H1 (cell line): ENCODE data around the gene TBX21. TPM values are rescaled to one million over a fixed set of nuclear protein-coding genes. Genes with fewer than 3 reads are reported as not detected.

Experiments
- CTCF ChIA-PET: fragments of 300-600 bp; sonication (Branson Sonifier 250); formaldehyde crosslinking; loops from one replicate; lab custom pipeline; 2021; ENCODE audit not compliant: partially characterized antibody; lab: Charles Lee
- POLR2A ChIA-PET: fragments of 300-600 bp; sonication (Branson Sonifier 250); formaldehyde crosslinking; loops from one replicate; lab custom pipeline; 2021; ENCODE audit warnings: inconsistent platforms; ENCODE audit not compliant: partially characterized antibody; lab: Charles Lee
- DNase-seq, 2 experiments: peaks; one replicate each; pipeline versions ENCODE4 v3.0.0 to v3.0.0-alpha.2; 2010 to 2022; ENCODE audit warnings: low spot score in 2 of 2, low read depth in 1 of 2, mixed read lengths in 1 of 2
- FAIRE-seq: peaks from 2 replicates; lab custom pipeline; 2011; peaks lifted over from hg19 to GRCh38; lab: Jason Lieb, UNC
- H2AFZ ChIP-seq: 2 replicates; pipeline ENCODE4 v1.8.1; 2012; ENCODE audit warnings: low read length, inconsistent platforms
- H2AK5ac ChIP-seq: 2 replicates; pipeline ENCODE4 v1.6.1; 2013; ENCODE audit warnings: low read depth, low read length
- H2BK120ac ChIP-seq: replicated peaks from 2 replicates; pipeline ENCODE3; 2013; ENCODE audit warnings: low read depth, low read length, inconsistent platforms
- H2BK12ac ChIP-seq: 2 replicates; pipeline ENCODE4 v1.6.1; 2013; ENCODE audit warnings: low read depth, low read length
- H2BK15ac ChIP-seq: 2 replicates; pipeline ENCODE4 v1.6.1; 2013; ENCODE audit warnings: low read length
- H2BK20ac ChIP-seq: 2 replicates; pipeline ENCODE4 v1.6.1; 2013; ENCODE audit warnings: low read length
- H2BK5ac ChIP-seq: 2 replicates; pipeline ENCODE4 v1.6.1; 2013; ENCODE audit warnings: low read depth, low read length
- H3K14ac ChIP-seq: 2 replicates; pipeline ENCODE4 v1.6.1; 2013; ENCODE audit warnings: inconsistent platforms; ENCODE audit not compliant: insufficient read length
- H3K18ac ChIP-seq: 2 replicates; pipeline ENCODE4 v1.6.1; 2013; ENCODE audit warnings: low read length; ENCODE audit errors: extremely low read depth
- H3K23ac ChIP-seq: 2 replicates; pipeline ENCODE4 v1.6.1; 2013; ENCODE audit warnings: inconsistent platforms; ENCODE audit not compliant: insufficient read length
- H3K23me2 ChIP-seq: 2 replicates; pipeline ENCODE4 v1.6.1; 2013; ENCODE audit warnings: low read depth, low read length
- H3K27ac ChIP-seq: 2 replicates; pipeline ENCODE4 v1.6.1; 2011; ENCODE audit warnings: low read depth, low read length, inconsistent platforms
- H3K27me3 ChIP-seq, 4 experiments: replicated peaks in 1 of 4; 1 replicate in 1 of 4; 2 replicates in 3 of 4; pipeline versions ENCODE4 v1.6.1 to v1.8.1; 2011 to 2013; ENCODE audit warnings: low read length in 3 of 4, mild to moderate bottlenecking in 3 of 4, inconsistent platforms in 2 of 4, mixed read lengths in 2 of 4, moderate library complexity in 1 of 4; ENCODE audit not compliant: control insufficient read depth in 3 of 4, insufficient read depth in 3 of 4; ENCODE audit errors: extremely low read depth in 1 of 4
- H3K36me3 ChIP-seq, 4 experiments: 2 replicates each; pipeline versions ENCODE4 v1.6.1 to v1.8.1; 2011 to 2013; ENCODE audit warnings: mild to moderate bottlenecking in 4 of 4, low read length in 3 of 4, moderate library complexity in 2 of 4, control low read depth in 1 of 4, inconsistent platforms in 1 of 4; ENCODE audit not compliant: insufficient read depth in 4 of 4, control insufficient read depth in 2 of 4
- H3K4ac ChIP-seq: replicated peaks from 2 replicates; pipeline ENCODE3; 2013; ENCODE audit warnings: low read length, low read depth, mixed read lengths, inconsistent platforms; ENCODE audit not compliant: insufficient read length
- H3K4me1 ChIP-seq, 4 experiments: replicated peaks in 1 of 4; 1 replicate in 1 of 4; 2 replicates in 3 of 4; pipeline versions ENCODE4 v1.6.1 to v1.8.1; 2011 to 2013; ENCODE audit warnings: low read length in 3 of 4, inconsistent platforms in 2 of 4, mixed read lengths in 1 of 4; ENCODE audit not compliant: insufficient read depth in 4 of 4, control insufficient read depth in 3 of 4
- H3K4me2 ChIP-seq, 2 experiments: 2 replicates each; pipeline versions ENCODE4 v1.6.1 to v1.8.1; 2011 to 2013; ENCODE audit warnings: low read depth in 2 of 2, low read length in 2 of 2, control low read depth in 1 of 2, inconsistent platforms in 1 of 2, mild to moderate bottlenecking in 1 of 2; ENCODE audit not compliant: insufficient read depth in 1 of 2
- H3K4me3 ChIP-seq, 4 experiments: fragments of 200-600, 300-600 bp in 1 of 4; sonication (generic), shearing (Covaris generic), sonication (Bioruptor Twin) in 1 of 4; 2 replicates each; pipeline versions ENCODE4 v1.5.1 to v1.8.1; 2011 to 2016; ENCODE audit warnings: low read length in 4 of 4, low read depth in 3 of 4, control low read depth in 2 of 4, inconsistent platforms in 2 of 4, mild to moderate bottlenecking in 2 of 4, mixed read lengths in 1 of 4, moderate library complexity in 1 of 4; ENCODE audit not compliant: insufficient read depth in 2 of 4; ENCODE audit errors: extremely low read depth in 1 of 4
- H3K56ac ChIP-seq: replicated peaks from 2 replicates; pipeline ENCODE3; 2013; ENCODE audit warnings: low read depth, mild to moderate bottlenecking, mixed read lengths, low read length, inconsistent platforms; ENCODE audit not compliant: insufficient read length
- H3K79me1 ChIP-seq: 2 replicates; pipeline ENCODE4 v1.6.1; 2013; ENCODE audit warnings: low read depth, low read length, control low read depth
- H3K79me2 ChIP-seq, 2 experiments: 2 replicates each; pipeline versions ENCODE4 v1.6.1 to v1.8.1; 2012 to 2013; ENCODE audit warnings: low read length in 2 of 2, mild to moderate bottlenecking in 2 of 2, inconsistent platforms in 1 of 2; ENCODE audit not compliant: insufficient read depth in 2 of 2, control insufficient read depth in 1 of 2
- H3K9ac ChIP-seq, 4 experiments: replicated peaks in 1 of 4; 1 replicate in 1 of 4; 2 replicates in 3 of 4; pipeline versions ENCODE4 v1.6.1 to v1.8.1; 2011 to 2013; ENCODE audit warnings: low read depth in 3 of 4, low read length in 3 of 4, control low read depth in 2 of 4, mild to moderate bottlenecking in 2 of 4, moderate library complexity in 2 of 4, inconsistent platforms in 1 of 4; ENCODE audit errors: extremely low read depth in 1 of 4
- H3K9me3 ChIP-seq, 2 experiments: 2 replicates each; pipeline versions ENCODE4 v1.6.1 to v1.8.1; 2012 to 2013; ENCODE audit warnings: mild to moderate bottlenecking in 2 of 2, moderate library complexity in 2 of 2, control low read depth in 1 of 2, inconsistent platforms in 1 of 2, low read depth in 1 of 2, low read length in 1 of 2, mixed read lengths in 1 of 2; ENCODE audit not compliant: insufficient read depth in 2 of 2
- H4K20me1 ChIP-seq, 2 experiments: replicated peaks in 1 of 2; 2 replicates each; pipeline versions ENCODE3 to v1.8.1; 2011 to 2013; ENCODE audit warnings: inconsistent platforms in 2 of 2, low read length in 2 of 2, mild to moderate bottlenecking in 1 of 2; ENCODE audit not compliant: insufficient read depth in 2 of 2, control insufficient read depth in 1 of 2
- H4K5ac ChIP-seq: 2 replicates; pipeline ENCODE4 v1.6.1; 2013; ENCODE audit warnings: low read length, low read depth, mixed read lengths, inconsistent platforms; ENCODE audit not compliant: insufficient read length
- H4K8ac ChIP-seq: 2 replicates; pipeline ENCODE4 v1.8.0; 2013; ENCODE audit warnings: mild to moderate bottlenecking, moderate library complexity, low read length, inconsistent platforms; ENCODE audit not compliant: insufficient read depth; ENCODE audit errors: extremely low read depth
- H4K91ac ChIP-seq: replicated peaks from 2 replicates; pipeline ENCODE3; 2013; ENCODE audit warnings: low read length, mixed read lengths, inconsistent platforms; ENCODE audit not compliant: insufficient read length
- CEBPB ChIP-seq: IDR thresholded peaks from 2 replicates; pipeline ENCODE4 v1.6.1; 2012; ENCODE audit warnings: low read depth, low read length
- HDAC6 ChIP-seq: IDR thresholded peaks from one replicate; pipeline ENCODE4 v1.7.1; 2012; ENCODE audit warnings: low read depth, mild to moderate bottlenecking, inconsistent platforms, low read length, moderate library complexity
- RAD21 ChIP-seq, 2 experiments: IDR thresholded peaks in 1 of 2; conservative IDR thresholded peaks in 1 of 2; 2 replicates each; pipeline ENCODE4 v1.6.1; 2011; ENCODE audit warnings: low read depth in 2 of 2, low read length in 2 of 2, improper control_type of control experiment in 1 of 2, inconsistent platforms in 1 of 2, mild to moderate bottlenecking in 1 of 2, moderate library complexity in 1 of 2
- SUZ12 ChIP-seq: fragments of 200-600 bp; sonication (generic); IDR thresholded peaks from 2 replicates; pipeline ENCODE4 v1.6.1; 2012; ENCODE audit warnings: mild to moderate bottlenecking, inconsistent platforms, low read length, moderate library complexity, mixed read lengths
- TCF12 ChIP-seq: IDR thresholded peaks from 2 replicates; pipeline ENCODE4 v1.6.1; 2011; ENCODE audit warnings: low read depth, mild to moderate bottlenecking, low read length
- WGBS, 2 experiments: shearing (Covaris generic) in 1 of 2; methylation state at CpG; one replicate each; pipeline versions ENCODE4 v1.1.6 to v1.1.7; 2013 to 2015; ENCODE audit warnings: low lambda C conversion rate in 2 of 2, mixed read lengths in 2 of 2, inconsistent platforms in 1 of 2, low coverage in 1 of 2, missing lambda C conversion rate in 1 of 2; ENCODE audit not compliant: insufficient replicate concordance in 2 of 2, insufficient coverage in 1 of 2, insufficient read length in 1 of 2; ENCODE audit errors: extremely low coverage in 1 of 2, missing lambda C conversion rate in 1 of 2; 5-methylcytosine and 5-hydroxymethylcytosine counted together
- polyA plus RNA-seq, 7 experiments: library from polyadenylated mRNA; depleted of rRNA in 3 of 7; stranded (reverse) in 5 of 7; unstranded in 2 of 7; fragments of >200 nt in 5 of 7; fragments of 200-250 nt in 2 of 7; gene quantifications; 1 replicate in 5 of 7; 2 replicates in 1 of 7; 4 replicates in 1 of 7; pipeline versions ENCODE4 v1.2.1 to v1.2.3, GENCODE V29; 2011 to 2013; ENCODE audit warnings: missing spikeins in 2 of 7, mixed read lengths in 2 of 7
- total RNA-seq: library from RNA; stranded (reverse); fragmentation: NEBNext Ultra II Directional; extraction: Animal tissue kit (Norgen Biotek cat#: 25700); gene quantifications from 2 replicates; pipeline ENCODE4 v1.2.1, GENCODE V29; 2021

TBX21 gene
- total and polyA plus RNA-seq, 2 of the 8 experiments (the other 6 are each of a cell fraction or from before 2014, with no cell fraction given), result not detected

DNA sequence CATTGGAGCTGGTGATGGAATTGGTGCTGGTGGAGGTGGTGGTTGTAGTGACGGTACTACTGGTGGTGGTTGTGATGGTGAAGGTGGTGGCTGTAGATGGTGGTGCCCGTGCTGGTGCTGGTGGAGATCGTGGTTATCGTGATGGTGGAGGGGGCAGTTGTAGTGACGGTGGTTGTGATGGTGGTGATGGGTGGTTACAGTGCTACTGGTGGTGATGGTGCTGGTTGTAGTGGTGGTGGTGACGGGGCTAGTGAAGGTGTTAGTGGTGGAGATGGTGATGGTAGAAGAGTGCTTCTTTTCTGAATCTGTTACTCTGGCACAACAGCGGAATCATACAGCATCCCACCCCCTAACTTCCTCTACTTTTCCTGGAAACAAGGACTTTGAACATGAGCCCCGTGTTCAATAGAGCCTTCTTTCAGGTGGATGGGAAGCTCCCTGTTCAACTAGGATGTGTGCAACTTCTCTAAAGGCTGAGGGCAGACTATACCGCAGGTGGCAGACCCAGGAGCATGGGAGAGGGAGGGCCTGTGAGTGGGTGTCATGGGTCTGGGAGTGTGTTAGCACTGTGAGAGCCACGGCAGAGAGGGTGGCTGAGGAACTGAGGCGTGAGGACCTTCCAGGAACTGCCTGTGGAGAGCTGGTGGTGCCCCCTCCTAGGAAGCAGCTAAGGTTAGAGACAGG, 8.2 kb downstream of the TBX21 start:
- WGBS, 2 experiments, result 90% methylated on average over 11 of the region's 11 CpGs; no CpG with 5 or more reads in 1 of the 2 experiments
- no peak overlapping the region for H3K4me2 ChIP-seq
- H2AFZ ChIP-seq, result no peak overlapping the region
- peaks cover 0 to 4% of the 10 kb centered on the region in 2 experiments for H4K20me1 ChIP-seq
- H4K8ac ChIP-seq, result no peak overlapping the region
- H2BK120ac ChIP-seq, result no peak overlapping the region
- H3K23me2 ChIP-seq, result no peaks in the 10 kb centered on the region
- no peak for FAIRE-seq
- no peak overlapping the region for H3K56ac ChIP-seq
- H3K4me3 ChIP-seq, result no peak overlapping the region
- H3K9me3 ChIP-seq, result no peaks in the 10 kb centered on the region
- no peak for TF ChIP-seq TCF12
- no peak for TF ChIP-seq HDAC6
- no peak for TF ChIP-seq CEBPB
- no peak for TF ChIP-seq SUZ12
- no peak for TF ChIP-seq RAD21 (IDR thresholded peaks at IDR 0.05 in 1 of 2, conservative IDR thresholded peaks at IDR 0.05 in 1 of 2; ENCODE audit: low read depth in 2 of 2, low read length in 2 of 2)
- no peak overlapping the region for H3K4ac ChIP-seq
- no peak overlapping the region for H3K18ac ChIP-seq
- DNase-seq, result no peak
- H4K91ac ChIP-seq, result no peak overlapping the region
- no peak overlapping the region for H2BK20ac ChIP-seq
- H3K36me3 ChIP-seq, result no peaks in the 10 kb centered on the region
- H3K27me3 ChIP-seq, result peaks cover 0 to 5% (median 3%) of the 10 kb centered on the region in 4 experiments; a peak in 3 of 7 replicates
- no peak overlapping the region for H2BK15ac ChIP-seq
- no peaks in the 10 kb centered on the region for H3K79me2 ChIP-seq
- no peaks in the 10 kb centered on the region for H3K79me1 ChIP-seq
- no peak overlapping the region; the same call in 1 of the 2 replicates for H2AK5ac ChIP-seq
- no peak overlapping the region for H3K14ac ChIP-seq
- no peak overlapping the region for H2BK5ac ChIP-seq
- H3K9ac ChIP-seq, result no peak overlapping the region
- peaks cover 0 to 5% (median 2%) of the 10 kb centered on the region in 4 experiments; a peak in 2 of 7 replicates for H3K4me1 ChIP-seq
- no peak overlapping the region for H4K5ac ChIP-seq
- no peak overlapping the region for H3K23ac ChIP-seq
- H2BK12ac ChIP-seq, result no peak overlapping the region
- ChIA-PET POLR2A (interaction anchor here (1.0 to 1.5 kb wide), 4 partner anchors 39 to 64 kb away, joined by 3 to 4 read pairs (median 3); no protein-coding TSS in a partner anchor), CTCF (interaction anchor here (0.8 to 24.7 kb wide), 19 partner anchors 8 to 78 kb away, joined by 3 to 441 read pairs (median 7); partner anchors contain the start of genes TBKBP1 and TBX21)
- H3K27ac ChIP-seq, result no peak overlapping the region
